Liver (tissue), 3 donors: ENCODE measurements around the gene NUDT6.

Experiments
- MAX ChIP-seq: IDR thresholded peaks from 2 replicates; pipeline ENCODE4 v1.6.1; 2016; ENCODE audit warnings: antibody characterized with exemption
- RAD21 ChIP-seq, 2 donors: IDR thresholded peaks; 2 replicates each; pipeline ENCODE4 v1.6.1; 2016; ENCODE audit warnings: antibody characterized with exemption in 2 of 2, mild to moderate bottlenecking in 2 of 2
- TF ChIP-seq, protein P1 (sequence below): fragments of 150-350 bp; IDR thresholded peaks from 2 replicates; pipeline ENCODE4 v1.5.1; 2017; ENCODE audit warnings: improper control_type of control experiment, low read depth, low read length; ENCODE audit not compliant: missing input control
- donor health status: healthy.
- donor health status: healthy.

DNA sequence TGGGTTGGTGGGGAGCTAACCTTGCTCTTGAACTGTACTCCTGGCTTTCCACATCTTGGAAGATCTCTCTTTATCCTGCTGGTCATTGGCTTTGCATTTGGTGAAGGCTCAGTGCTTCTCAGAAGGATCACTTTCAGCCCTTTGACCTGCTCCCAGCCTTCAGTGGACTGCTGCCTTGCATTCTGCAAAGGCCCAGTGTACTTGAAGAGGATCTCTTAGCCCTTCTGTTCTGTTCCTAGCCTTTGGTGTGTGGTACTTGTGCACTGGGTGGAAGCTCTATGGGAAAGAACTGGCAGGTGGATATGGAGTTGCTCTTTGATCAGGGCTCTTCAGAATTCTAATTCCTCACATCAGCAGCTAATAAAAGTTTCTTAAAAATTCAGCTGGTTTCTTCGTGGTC, 49.3 kb downstream of the NUDT6 start:
- TF ChIP-seq, protein P1, sequence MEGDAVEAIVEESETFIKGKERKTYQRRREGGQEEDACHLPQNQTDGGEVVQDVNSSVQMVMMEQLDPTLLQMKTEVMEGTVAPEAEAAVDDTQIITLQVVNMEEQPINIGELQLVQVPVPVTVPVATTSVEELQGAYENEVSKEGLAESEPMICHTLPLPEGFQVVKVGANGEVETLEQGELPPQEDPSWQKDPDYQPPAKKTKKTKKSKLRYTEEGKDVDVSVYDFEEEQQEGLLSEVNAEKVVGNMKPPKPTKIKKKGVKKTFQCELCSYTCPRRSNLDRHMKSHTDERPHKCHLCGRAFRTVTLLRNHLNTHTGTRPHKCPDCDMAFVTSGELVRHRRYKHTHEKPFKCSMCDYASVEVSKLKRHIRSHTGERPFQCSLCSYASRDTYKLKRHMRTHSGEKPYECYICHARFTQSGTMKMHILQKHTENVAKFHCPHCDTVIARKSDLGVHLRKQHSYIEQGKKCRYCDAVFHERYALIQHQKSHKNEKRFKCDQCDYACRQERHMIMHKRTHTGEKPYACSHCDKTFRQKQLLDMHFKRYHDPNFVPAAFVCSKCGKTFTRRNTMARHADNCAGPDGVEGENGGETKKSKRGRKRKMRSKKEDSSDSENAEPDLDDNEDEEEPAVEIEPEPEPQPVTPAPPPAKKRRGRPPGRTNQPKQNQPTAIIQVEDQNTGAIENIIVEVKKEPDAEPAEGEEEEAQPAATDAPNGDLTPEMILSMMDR, result no peak
- no peak for TF ChIP-seq MAX
- TF ChIP-seq RAD21 (IDR thresholded peaks at IDR 0.05), result no peak
